ENCODE measurements around the gene ADAM22. TPM values are rescaled to one million over a fixed set of nuclear protein-coding genes. Genes with fewer than 3 reads are reported as not detected.
"Not testable (repeated sequence)": the region's sequence is repeated elsewhere in the genome, so short reads cannot be mapped to it uniquely, and the experiment has no call there.

Gene ADAM22
- total and polyA plus RNA-seq, 2 donors from 2014 or later = 2.2 to 7.9 TPM

- no peaks in the 10 kb centered on the region for H3K4me1 ChIP-seq (ENCODE audit: control insufficient read depth in 2 of 3, insufficient read depth in 2 of 3, low read depth in 1 of 3, low read length in 3 of 3)
- no peak overlapping the region for H3K4me3 ChIP-seq (ENCODE audit: low read length in 3 of 3)
- no peaks in the 10 kb centered on the region for H3K9me3 ChIP-seq (ENCODE audit: control insufficient read depth in 2 of 3, insufficient read depth in 1 of 3, low read length in 3 of 3)
- DNase-seq = no peak
- no peak for FAIRE-seq
- H3K9ac ChIP-seq (ENCODE audit: low read length in 3 of 3) = no peak overlapping the region
- no peaks in the 10 kb centered on the region for H3K27me3 ChIP-seq (ENCODE audit: control insufficient read depth, insufficient read depth, low read length)
- H3K27ac ChIP-seq (ENCODE audit: low read depth in 2 of 2, low read length in 2 of 2) = no peak overlapping the region
- TF ChIP-seq CTCF (IDR thresholded peaks at IDR 0.05; ENCODE audit: borderline replicate concordance, extremely low read depth, insufficient read depth) = no peak
- intact Hi-C loops (cut with DNase I) = no loop called here
- H3K36me3 ChIP-seq (ENCODE audit: control insufficient read depth in 2 of 3, insufficient read depth in 3 of 3, low read length in 3 of 3) = no peaks in the 10 kb centered on the region
Observed at GRCh38 chr7:87895363-87895762, 38.7 kb upstream of the ADAM22 start.

- intact Hi-C loops (cut with DNase I) = no loop called here
- Histone ChIP-seq H3K9ac (ENCODE audit: low read length in 3 of 3) (no peak overlapping the region), H3K27ac (ENCODE audit: low read depth in 2 of 2, low read length in 2 of 2) (no peak overlapping the region), H3K27me3 (ENCODE audit: control insufficient read depth, insufficient read depth, low read length) (no peaks in the 10 kb centered on the region), H3K4me3 (ENCODE audit: low read length in 3 of 3) (no peak overlapping the region), H3K4me1 (ENCODE audit: control insufficient read depth in 2 of 3, insufficient read depth in 2 of 3, low read depth in 1 of 3, low read length in 3 of 3) (no peaks in the 10 kb centered on the region), H3K36me3 (ENCODE audit: control insufficient read depth in 2 of 3, insufficient read depth in 3 of 3, low read length in 3 of 3) (no peaks in the 10 kb centered on the region), H3K9me3 (ENCODE audit: control insufficient read depth in 2 of 3, insufficient read depth in 1 of 3, low read length in 3 of 3) (no peaks in the 10 kb centered on the region)
- no peak for FAIRE-seq
- no peak for DNase-seq
- no peak for TF ChIP-seq CTCF (IDR thresholded peaks at IDR 0.05; ENCODE audit: borderline replicate concordance, extremely low read depth, insufficient read depth)
Observed at GRCh38 chr7:87899255-87899654, 34.8 kb upstream of the ADAM22 start.

GRCh38 chr7:87907136-87907906, 26.7 kb upstream of the ADAM22 start:
- H3K4me1 ChIP-seq (ENCODE audit: control insufficient read depth in 2 of 3, insufficient read depth in 2 of 3, low read depth in 1 of 3, low read length in 3 of 3); intact Hi-C loops (cut with DNase I); DNase-seq; FAIRE-seq; H3K27me3 ChIP-seq (ENCODE audit: control insufficient read depth, insufficient read depth, low read length); H3K4me3 ChIP-seq (ENCODE audit: low read length in 3 of 3); H3K9me3 ChIP-seq (ENCODE audit: control insufficient read depth in 2 of 3, insufficient read depth in 1 of 3, low read length in 3 of 3); H3K36me3 ChIP-seq (ENCODE audit: control insufficient read depth in 2 of 3, insufficient read depth in 3 of 3, low read length in 3 of 3); H3K27ac ChIP-seq (ENCODE audit: low read depth in 2 of 2, low read length in 2 of 2); H3K9ac ChIP-seq (ENCODE audit: low read length in 3 of 3): not testable (repeated sequence)

GRCh38 chr7:87908814-87909213, 25.2 kb upstream of the ADAM22 start:
- H3K36me3 ChIP-seq (ENCODE audit: control insufficient read depth in 2 of 3, insufficient read depth in 3 of 3, low read length in 3 of 3); DNase-seq; H3K4me3 ChIP-seq (ENCODE audit: low read length in 3 of 3); H3K9me3 ChIP-seq (ENCODE audit: control insufficient read depth in 2 of 3, insufficient read depth in 1 of 3, low read length in 3 of 3); H3K27ac ChIP-seq (ENCODE audit: low read depth in 2 of 2, low read length in 2 of 2); H3K9ac ChIP-seq (ENCODE audit: low read length in 3 of 3); intact Hi-C loops (cut with DNase I); H3K27me3 ChIP-seq (ENCODE audit: control insufficient read depth, insufficient read depth, low read length); FAIRE-seq; H3K4me1 ChIP-seq (ENCODE audit: control insufficient read depth in 2 of 3, insufficient read depth in 2 of 3, low read depth in 1 of 3, low read length in 3 of 3): not testable (repeated sequence)

All from kidney (tissue), 14 donors.